GM12874 (cell line): Measurements from ENCODE around the gene CAST.

Source experiments
- CTCF ChIP-seq: IDR thresholded peaks from 2 replicates; pipeline ENCODE4 v1.5.1; 2011; ENCODE audit warnings: low read depth, mild to moderate bottlenecking, control low read depth, low read length, moderate library complexity; ENCODE audit not compliant: insufficient read depth

Gene CAST

GRCh38 chr5:96662725-96663518, 746 bp downstream of the CAST start:
- TF ChIP-seq CTCF: no peak

- TF ChIP-seq CTCF: no peak
These were observed 1.4 kb downstream of the CAST start for GRCh38 chr5:96663608-96664007.

- no peak for TF ChIP-seq CTCF
These were observed 2.5 kb downstream of the CAST start for GRCh38 chr5:96664669-96665068.

- no peak for TF ChIP-seq CTCF
These were observed 6.5 kb downstream of the CAST start for GRCh38 chr5:96668725-96669124.

- no peak for TF ChIP-seq CTCF
These were observed 7.7 kb downstream of the CAST start for GRCh38 chr5:96669909-96670308.

- TF ChIP-seq CTCF: no peak
These were observed 9.3 kb downstream of the CAST start for GRCh38 chr5:96671441-96671840.

GRCh38 chr5:96673127-96673526, 11.0 kb downstream of the CAST start:
- TF ChIP-seq CTCF: no peak
